Activated T-helper 2 cell treated with anti-CD3 and anti-CD28 coated beads, Interferon-gamma antibody, Interleukin-2, Interleukin-4, amounts not matched to agents 10 μg/mL and 5 μg/mL and 100 μg/mL, durations not matched to agents 14 hours and 24 hours and 36 hours (primary cell): ENCODE data around the gene IKZF4. TPM values are rescaled to one million over a fixed set of nuclear protein-coding genes. Genes with fewer than 3 reads are reported as not detected.
A peak's percentile ranks its signal among the peaks of the same experiment; 100 is the strongest.
"Not testable (repeated sequence)": the region's sequence is repeated elsewhere in the genome, so short reads cannot be mapped to it uniquely, and the experiment has no call there.

Experiments used
- DNase-seq: peaks from one replicate; pipeline ENCODE4 v3.0.0; 2021; ENCODE audit warnings: low spot score
- H3K27ac Mint-ChIP-seq: one replicate; pipeline ENCODE4 v1.8.0; 2021; ENCODE audit warnings: mixed read lengths
- H3K27me3 Mint-ChIP-seq: one replicate; pipeline ENCODE4 v1.8.0; 2021; ENCODE audit warnings: low read depth, mixed read lengths
- H3K36me3 Mint-ChIP-seq: one replicate; pipeline ENCODE4 v1.8.0; 2021; ENCODE audit warnings: low read depth, mixed read lengths
- H3K4me1 Mint-ChIP-seq: one replicate; pipeline ENCODE4 v1.8.0; 2021; ENCODE audit warnings: low read depth, mixed read lengths
- H3K4me3 Mint-ChIP-seq: one replicate; pipeline ENCODE4 v1.8.0; 2021; ENCODE audit warnings: low read depth, mild to moderate bottlenecking, moderate library complexity, mixed read lengths
- H3K9me3 Mint-ChIP-seq: one replicate; pipeline ENCODE4 v1.8.0; 2021; ENCODE audit warnings: mixed read lengths
- intact Hi-C: fragments of 100-400 bp; cut with micrococcal nuclease; formaldehyde crosslinking; loops from one replicate; pipeline ENCODE4 v1.15.1; 2023
- total RNA-seq: library from RNA; stranded (reverse); gene quantifications from 2 replicates; pipeline ENCODE4 v1.2.3, GENCODE V29; 2022

IKZF4 gene
- total RNA-seq, 1 donor from 2014 or later, result 35.5 TPM

- peaks cover 78% of the 10 kb centered on the region for H3K36me3 Mint-ChIP-seq
- H3K27me3 Mint-ChIP-seq, result no peaks in the 10 kb centered on the region
- peak overlapping the region; percentile 38 for H3K4me3 Mint-ChIP-seq
- no peaks in the 10 kb centered on the region for H3K9me3 Mint-ChIP-seq
- intact Hi-C loops, result loop anchor here (1.0 kb wide), 1 partner anchor 9 kb away; the partner anchor contains the start of gene RPS26
- DNase-seq, result no peak
- H3K27ac Mint-ChIP-seq, result peak overlapping the region; percentile 80
- peaks cover 49% of the 10 kb centered on the region for H3K4me1 Mint-ChIP-seq
Measured at GRCh38 chr12:56031987-56032386, 11.1 kb downstream of the IKZF4 start.

GRCh38 chr12:56034586-56035332 lies 13.9 kb downstream of the IKZF4 start:
- no peaks in the 10 kb centered on the region for H3K9me3 Mint-ChIP-seq
- H3K36me3 Mint-ChIP-seq, result peaks cover 73% of the 10 kb centered on the region
- H3K4me3 Mint-ChIP-seq, result peak overlapping the region; percentile 3
- peak overlapping the region; percentile 46 for H3K27ac Mint-ChIP-seq
- H3K4me1 Mint-ChIP-seq, result peaks cover 46% of the 10 kb centered on the region
- no peaks in the 10 kb centered on the region for H3K27me3 Mint-ChIP-seq
- DNase-seq, result no peak
- intact Hi-C loops, result no loop called here

GRCh38 chr12:56037161-56037560 lies 16.3 kb downstream of the IKZF4 start:
- H3K27ac Mint-ChIP-seq, result peak overlapping the region; percentile 74
- peaks cover 47% of the 10 kb centered on the region for H3K4me1 Mint-ChIP-seq
- H3K9me3 Mint-ChIP-seq, result no peaks in the 10 kb centered on the region
- H3K4me3 Mint-ChIP-seq, result peak overlapping the region; percentile 52
- no peak for DNase-seq
- intact Hi-C loops, result no loop called here
- H3K27me3 Mint-ChIP-seq, result no peaks in the 10 kb centered on the region
- peaks cover 61% of the 10 kb centered on the region for H3K36me3 Mint-ChIP-seq

- no peaks in the 10 kb centered on the region for H3K9me3 Mint-ChIP-seq
- DNase-seq, result no peak
- peaks cover 61% of the 10 kb centered on the region for H3K36me3 Mint-ChIP-seq
- peaks cover 46% of the 10 kb centered on the region for H3K4me1 Mint-ChIP-seq
- intact Hi-C loops, result no loop called here
- no peaks in the 10 kb centered on the region for H3K27me3 Mint-ChIP-seq
- H3K27ac Mint-ChIP-seq, result peak overlapping the region; percentile 35
- no peak overlapping the region for H3K4me3 Mint-ChIP-seq
Measured at GRCh38 chr12:56038022-56038655, 17.3 kb downstream of the IKZF4 start.

GRCh38 chr12:56040151-56040550 lies 19.3 kb downstream of the IKZF4 start:
- DNase-seq, result no peak
- H3K9me3 Mint-ChIP-seq, result no peaks in the 10 kb centered on the region
- H3K4me3 Mint-ChIP-seq, result peak overlapping the region; percentile 95
- intact Hi-C loops, result loop anchor here (2.0 to 10.0 kb wide), 4 partner anchors 77 to 303 kb away; partner anchors contain the start of genes ORMDL2, RPL41 and SARNP
- H3K36me3 Mint-ChIP-seq, result peaks cover 69% of the 10 kb centered on the region
- H3K27me3 Mint-ChIP-seq, result no peaks in the 10 kb centered on the region
- H3K27ac Mint-ChIP-seq, result peak overlapping the region; percentile 88
- H3K4me1 Mint-ChIP-seq, result peaks cover 48% of the 10 kb centered on the region

GRCh38 chr12:56040963-56041551 lies 20.2 kb downstream of the IKZF4 start:
- no peaks in the 10 kb centered on the region for H3K27me3 Mint-ChIP-seq
- peak overlapping the region; percentile 88 for H3K27ac Mint-ChIP-seq
- intact Hi-C loops, result loop anchor here (1.0 to 10.0 kb wide), 10 partner anchors 9 to 304 kb away; partner anchors contain the start of genes IKZF4, ORMDL2, PA2G4 and RPL41
- DNase-seq, result no peak
- peaks cover 43% of the 10 kb centered on the region for H3K4me1 Mint-ChIP-seq
- peak overlapping the region; percentile 95 for H3K4me3 Mint-ChIP-seq
- peaks cover 66% of the 10 kb centered on the region for H3K36me3 Mint-ChIP-seq
- no peaks in the 10 kb centered on the region for H3K9me3 Mint-ChIP-seq

- no peaks in the 10 kb centered on the region for H3K9me3 Mint-ChIP-seq
- DNase-seq, result peak; percentile 94
- peak within 1 kb of the TSS; percentile 93 for H3K27ac Mint-ChIP-seq
- no peaks in the 10 kb centered on the region for H3K27me3 Mint-ChIP-seq
- intact Hi-C loops, result loop anchor here (1.0 to 10.0 kb wide), 10 partner anchors 9 to 304 kb away; partner anchors contain the start of genes IKZF4, ORMDL2, PA2G4 and RPL41
- peaks cover 64% of the 10 kb centered on the region for H3K36me3 Mint-ChIP-seq
- peak within 1 kb of the TSS; percentile 95 for H3K4me3 Mint-ChIP-seq
- H3K4me1 Mint-ChIP-seq, result peaks cover 44% of the 10 kb centered on the region
Measured at GRCh38 chr12:56041552-56042429, 20.9 kb downstream of the IKZF4 start, which contains the start of gene RPS26. Gene RPS26 (plus strand): TSS chr12:56041918. CDS start chr12:56042167, 249 bp downstream.

GRCh38 chr12:56042430-56042813 lies 21.6 kb downstream of the IKZF4 start:
- DNase-seq, H3K27me3 Mint-ChIP-seq, H3K9me3 Mint-ChIP-seq: not testable (repeated sequence)
- Mint-ChIP-seq H3K4me3 (peak overlapping the region; percentile 95), H3K27ac (peak overlapping the region; percentile 93), H3K36me3 (peaks cover 60% of the 10 kb centered on the region), H3K4me1 (peaks cover 43% of the 10 kb centered on the region)
- intact Hi-C loops, result loop anchor here (5.0 to 10.0 kb wide), 3 partner anchors 152 to 305 kb away; partner anchors contain the start of genes ORMDL2 and SARNP

- intact Hi-C loops, result loop anchor here (5.0 to 10.0 kb wide), 3 partner anchors 152 to 306 kb away; partner anchors contain the start of genes ORMDL2 and SARNP
- H3K4me1 Mint-ChIP-seq, result peaks cover 40% of the 10 kb centered on the region
- H3K4me3 Mint-ChIP-seq, result peak overlapping the region; percentile 95
- H3K27ac Mint-ChIP-seq, result peak overlapping the region; percentile 93
- H3K36me3 Mint-ChIP-seq, result peaks cover 56% of the 10 kb centered on the region
- DNase-seq, result no peak
- H3K9me3 Mint-ChIP-seq, result no peaks in the 10 kb centered on the region
- no peaks in the 10 kb centered on the region for H3K27me3 Mint-ChIP-seq
Measured at GRCh38 chr12:56042843-56043242, 22.0 kb downstream of the IKZF4 start.

GRCh38 chr12:56046027-56046780 lies 25.4 kb downstream of the IKZF4 start:
- H3K4me3 Mint-ChIP-seq, result no peak overlapping the region
- intact Hi-C loops, result loop anchor here (2.0 to 10.0 kb wide), 2 partner anchors 33 to 149 kb away; no protein-coding TSS in a partner anchor
- peaks cover 22% of the 10 kb centered on the region for H3K4me1 Mint-ChIP-seq
- peaks cover 44% of the 10 kb centered on the region for H3K36me3 Mint-ChIP-seq
- no peaks in the 10 kb centered on the region for H3K27me3 Mint-ChIP-seq
- no peaks in the 10 kb centered on the region for H3K9me3 Mint-ChIP-seq
- H3K27ac Mint-ChIP-seq, result peak overlapping the region; percentile 46
- DNase-seq, result no peak

- Mint-ChIP-seq H3K4me3 (no peak overlapping the region), H3K36me3 (no peaks in the 10 kb centered on the region), H3K4me1 (peaks cover 5% of the 10 kb centered on the region), H3K27me3 (no peaks in the 10 kb centered on the region), H3K9me3 (no peaks in the 10 kb centered on the region), H3K27ac (no peak overlapping the region)
- no peak for DNase-seq
- intact Hi-C loops, result no loop called here
Measured at GRCh38 chr12:56053407-56053893, 32.6 kb downstream of the IKZF4 start.
